ENCODE results near the gene LIM2. TPM values are rescaled to one million over a fixed set of nuclear protein-coding genes. Genes with fewer than 3 reads are reported as not detected.
"Not testable (repeated sequence)": the region's sequence is repeated elsewhere in the genome, so short reads cannot be mapped to it uniquely, and the experiment has no call there.

Gene LIM2, protein sequence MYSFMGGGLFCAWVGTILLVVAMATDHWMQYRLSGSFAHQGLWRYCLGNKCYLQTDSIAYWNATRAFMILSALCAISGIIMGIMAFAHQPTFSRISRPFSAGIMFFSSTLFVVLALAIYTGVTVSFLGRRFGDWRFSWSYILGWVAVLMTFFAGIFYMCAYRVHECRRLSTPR
- not detected in 2 replicates for polyA plus RNA-seq (2014; cell fraction: cytosol; rRNA removed)
- not detected in 2 replicates for polyA plus RNA-seq (2014; cell fraction: nucleus; rRNA removed)

DNA sequence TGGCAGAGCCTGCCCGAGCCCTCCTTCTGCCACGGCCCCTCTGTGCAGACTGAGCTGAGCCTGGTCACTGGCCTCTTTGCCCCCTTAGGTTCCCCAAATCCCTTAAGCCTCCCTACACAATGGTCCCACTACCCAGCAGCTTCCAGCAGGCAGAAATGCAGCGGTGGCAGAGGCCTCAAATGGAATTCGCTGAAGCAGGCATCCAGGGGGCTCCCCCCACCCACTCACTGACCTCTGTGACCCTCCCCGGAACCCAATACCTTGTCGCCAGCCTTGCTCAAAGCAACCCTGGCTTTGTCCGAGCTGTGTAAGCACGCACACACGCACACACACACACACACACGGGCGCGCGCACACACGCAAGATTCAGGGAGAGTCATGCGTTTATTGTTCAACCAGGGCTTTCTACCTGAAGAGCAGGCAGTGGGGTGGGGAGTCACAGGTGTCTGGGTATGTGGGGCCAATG, at the start of gene LIM2:
Gene LIM2, minus strand, starts transcription at position 51 of the 466 bp plus-strand sequence. CDS start 531 bp downstream, outside the sequence.
- no peak for DNase-seq (ENCODE audit: low spot score)

DNA sequence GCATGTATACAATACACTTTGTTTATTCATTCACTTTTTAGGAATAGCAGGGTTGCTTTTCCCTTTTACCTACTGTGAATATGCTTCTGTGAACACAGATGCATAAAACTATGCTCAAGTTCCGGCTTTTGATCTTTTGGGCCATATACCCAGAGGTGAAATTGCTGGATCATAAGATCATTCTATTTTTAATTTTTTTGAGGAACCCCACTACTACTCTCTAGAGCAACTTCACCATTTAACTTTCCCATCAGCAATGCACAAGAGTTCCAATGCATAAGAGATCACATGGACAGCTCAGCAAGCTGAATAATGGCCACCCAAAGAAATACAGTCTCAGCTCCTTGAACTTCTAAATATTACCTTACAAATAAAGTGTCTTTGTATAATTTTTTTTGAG, 46.7 kb upstream of the LIM2 start:
- DNase-seq (ENCODE audit: low spot score): no peak

DNA sequence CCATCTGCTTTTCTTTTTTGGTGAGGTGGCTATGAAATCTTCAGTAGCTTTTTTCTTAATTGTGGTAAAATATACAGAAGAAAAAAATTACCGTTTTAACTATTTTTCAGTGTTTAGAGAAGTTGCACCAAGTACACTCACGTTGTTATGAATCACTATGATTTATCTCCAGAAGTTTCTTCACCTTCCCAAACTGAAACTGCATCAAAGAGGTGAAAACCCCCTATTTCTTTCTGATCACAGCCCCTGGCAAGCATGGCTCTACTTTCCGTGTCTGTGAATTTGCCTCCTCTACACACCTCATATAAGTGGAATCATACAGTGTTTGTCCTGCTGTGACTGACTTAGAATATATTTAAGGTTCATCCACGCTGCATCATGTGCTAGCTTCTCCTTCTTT, 45.3 kb upstream of the LIM2 start:
- no peak for DNase-seq (ENCODE audit: low spot score)

DNA sequence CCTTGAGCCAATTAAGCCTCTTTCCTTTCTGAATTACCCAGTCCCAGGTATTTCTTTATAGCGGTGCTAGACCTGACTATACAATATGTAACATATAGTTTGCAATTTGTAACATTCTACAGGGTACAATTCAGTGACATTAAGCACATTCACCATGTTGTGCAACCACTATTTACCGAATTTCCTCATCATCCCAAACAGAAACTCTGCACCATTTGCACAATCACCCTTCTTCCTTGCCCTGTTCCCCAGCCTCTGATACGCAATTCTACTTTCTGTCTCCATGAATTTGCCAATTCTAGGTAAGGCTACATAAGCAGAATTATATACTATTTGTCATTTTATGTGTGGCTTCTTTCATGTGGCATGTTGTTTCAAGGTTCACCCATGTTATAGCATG, 43.4 kb upstream of the LIM2 start:
- DNase-seq (ENCODE audit: low spot score): no peak

DNA sequence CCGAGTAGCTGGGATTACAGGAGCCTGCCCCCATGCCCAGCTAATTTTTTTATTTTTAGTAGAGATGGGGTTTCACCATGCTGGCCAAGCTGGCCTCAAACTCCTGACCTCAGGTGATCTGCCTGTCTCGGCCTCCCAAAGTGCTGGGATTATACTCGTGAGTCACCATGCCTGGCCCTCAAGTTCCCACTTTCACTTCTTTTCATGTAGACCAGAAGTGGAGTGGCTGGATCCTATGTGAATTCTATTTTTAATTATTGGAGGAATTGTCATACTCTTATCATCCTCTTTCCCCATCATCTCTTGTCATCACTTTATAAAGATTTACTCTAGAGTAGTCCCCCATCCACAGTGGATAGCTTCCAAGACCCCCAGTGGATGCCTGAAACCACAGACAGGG, 42.4 kb upstream of the LIM2 start:
- DNase-seq (ENCODE audit: low spot score): no peak

DNA sequence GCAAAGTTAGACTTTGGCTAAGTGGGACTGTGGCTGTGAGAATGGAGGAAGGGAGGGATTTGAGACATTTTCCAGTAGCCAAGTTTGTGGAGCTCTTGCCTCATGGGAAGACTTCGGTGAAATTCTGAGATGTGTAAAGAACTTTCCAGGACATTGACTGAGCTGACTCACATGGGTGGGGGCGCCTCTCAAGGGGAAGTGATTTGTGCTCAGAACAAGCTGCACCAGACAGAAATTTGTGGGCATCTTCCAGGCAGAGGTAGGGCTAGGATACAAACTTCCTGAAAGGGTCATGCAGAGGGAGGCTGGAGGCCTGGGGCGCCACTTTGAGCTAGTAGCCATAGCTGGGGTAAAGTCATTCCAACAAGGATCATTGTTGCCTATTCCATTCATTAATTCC, 39.4 kb upstream of the LIM2 start:
- no peak for DNase-seq (ENCODE audit: low spot score)

DNA sequence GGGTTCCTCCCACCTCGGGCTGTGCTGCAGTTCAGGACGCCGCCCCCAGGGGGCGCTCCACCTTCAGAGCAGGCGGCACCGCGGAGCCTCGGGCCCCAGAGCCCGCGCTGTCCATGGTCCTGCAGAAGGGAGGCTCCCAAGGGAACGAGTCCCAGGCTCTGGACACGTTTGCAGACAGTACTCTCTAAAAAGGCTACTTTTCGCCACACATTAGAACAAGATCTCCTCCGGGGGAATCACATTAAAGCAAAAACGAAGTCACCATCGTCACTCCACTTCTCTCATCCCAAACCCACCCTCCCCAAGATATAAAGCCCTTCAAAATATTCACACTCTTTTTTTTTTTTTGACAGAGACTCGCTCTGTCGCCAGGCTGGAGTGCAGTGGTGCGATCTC, 34.3 kb upstream of the LIM2 start:
- DNase-seq (ENCODE audit: low spot score): peak; percentile 56

DNA sequence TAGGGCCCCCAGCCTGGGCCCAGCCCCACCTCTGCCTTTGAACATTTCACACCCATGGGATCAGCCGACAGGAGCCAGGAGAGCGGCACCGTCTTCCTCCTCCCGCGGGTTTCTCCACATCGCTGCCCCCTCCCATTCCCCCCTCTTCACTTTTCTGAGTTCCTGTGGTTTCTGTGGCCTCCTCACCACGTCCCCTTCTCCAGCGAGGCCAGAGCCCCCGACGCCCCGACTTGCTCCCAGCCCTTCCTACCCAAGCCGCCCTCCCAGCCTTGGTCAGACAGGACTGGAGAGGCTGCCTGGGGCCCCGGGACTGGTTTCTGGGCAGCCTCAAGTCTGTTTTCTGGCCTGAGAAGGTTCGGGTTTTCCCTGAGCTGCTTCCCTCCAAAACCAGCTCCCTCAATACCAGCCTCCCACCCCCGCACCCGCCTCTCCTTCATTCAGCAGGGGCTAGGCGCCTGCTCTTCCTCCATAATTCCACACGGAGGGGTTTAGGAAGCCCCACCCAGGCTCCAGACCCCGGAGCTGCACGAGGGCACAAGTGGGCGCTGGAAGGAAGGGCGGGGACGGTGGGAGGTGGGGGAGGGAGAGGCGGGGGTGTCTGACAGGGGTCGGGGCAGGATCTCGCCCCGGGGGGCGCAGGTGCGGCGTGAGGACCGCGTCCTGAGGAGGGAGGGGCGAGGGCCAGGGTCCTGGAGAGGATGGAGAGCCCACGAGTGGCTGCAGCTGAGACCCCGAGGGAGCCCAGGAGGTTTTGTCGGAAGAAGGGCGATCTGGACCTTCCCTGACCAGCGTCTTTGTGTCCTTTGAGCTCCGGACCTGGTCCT, 33.7 kb upstream of the LIM2 start:
- no peak for DNase-seq (ENCODE audit: low spot score)

DNA sequence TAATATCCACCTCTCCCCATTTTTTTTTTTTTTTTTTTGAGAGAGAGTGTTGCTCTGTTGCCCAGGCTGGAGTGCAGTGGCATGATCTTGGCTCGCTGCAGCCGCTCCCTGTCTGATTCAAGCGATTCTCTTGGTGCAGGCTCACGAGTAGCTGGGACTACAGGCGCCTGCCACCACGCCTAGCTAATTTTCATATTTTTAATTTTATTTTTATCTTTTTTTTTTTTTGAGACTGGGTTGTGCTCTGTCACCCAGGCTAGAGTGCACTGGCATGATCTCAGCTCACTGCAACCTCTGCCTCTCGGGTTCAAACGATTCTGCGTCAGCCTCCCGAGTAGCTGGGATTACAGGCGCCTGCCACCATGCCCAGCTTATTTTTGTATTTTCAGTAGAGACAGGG, 32.7 kb upstream of the LIM2 start:
- not testable (repeated sequence) for DNase-seq (ENCODE audit: low spot score)

DNA sequence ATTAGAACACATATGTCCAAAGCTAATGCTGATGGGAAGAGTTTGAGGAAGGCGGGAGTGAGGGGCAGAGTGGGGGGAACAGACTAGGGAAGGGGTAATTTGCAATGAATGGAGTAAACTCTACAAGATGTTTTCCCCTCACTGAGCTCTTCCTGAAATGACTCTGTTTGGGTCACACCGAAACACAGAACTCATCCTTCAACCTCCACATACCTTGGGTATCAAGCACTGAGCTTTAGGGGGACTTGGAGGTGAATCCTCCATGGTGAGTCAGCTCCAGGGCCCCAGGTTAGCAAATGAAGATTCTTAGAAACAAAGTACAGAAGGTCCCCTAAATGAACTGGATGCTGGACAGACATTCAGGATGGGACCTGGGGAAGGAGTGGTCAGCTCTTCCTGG, 30.9 kb upstream of the LIM2 start:
- no peak for DNase-seq (ENCODE audit: low spot score)

DNA sequence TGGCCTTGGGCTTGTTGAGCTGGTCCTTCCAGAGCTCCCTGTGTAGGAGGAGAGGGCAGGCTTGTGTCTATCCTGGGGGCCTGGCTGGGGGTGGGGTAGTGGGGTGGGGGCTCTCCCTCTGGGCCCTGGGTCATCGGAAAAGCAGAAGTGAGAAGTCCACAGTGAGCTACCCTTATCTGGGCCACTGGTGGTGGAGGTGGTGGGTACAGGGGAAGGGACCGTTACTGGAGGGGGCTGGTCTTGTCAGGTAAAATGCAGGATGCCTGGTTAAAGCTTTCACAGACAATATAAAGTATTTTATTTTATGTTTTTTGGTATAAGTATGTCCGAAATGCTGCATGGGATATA, 30.0 kb upstream of the LIM2 start:
- DNase-seq (ENCODE audit: low spot score): no peak

DNA sequence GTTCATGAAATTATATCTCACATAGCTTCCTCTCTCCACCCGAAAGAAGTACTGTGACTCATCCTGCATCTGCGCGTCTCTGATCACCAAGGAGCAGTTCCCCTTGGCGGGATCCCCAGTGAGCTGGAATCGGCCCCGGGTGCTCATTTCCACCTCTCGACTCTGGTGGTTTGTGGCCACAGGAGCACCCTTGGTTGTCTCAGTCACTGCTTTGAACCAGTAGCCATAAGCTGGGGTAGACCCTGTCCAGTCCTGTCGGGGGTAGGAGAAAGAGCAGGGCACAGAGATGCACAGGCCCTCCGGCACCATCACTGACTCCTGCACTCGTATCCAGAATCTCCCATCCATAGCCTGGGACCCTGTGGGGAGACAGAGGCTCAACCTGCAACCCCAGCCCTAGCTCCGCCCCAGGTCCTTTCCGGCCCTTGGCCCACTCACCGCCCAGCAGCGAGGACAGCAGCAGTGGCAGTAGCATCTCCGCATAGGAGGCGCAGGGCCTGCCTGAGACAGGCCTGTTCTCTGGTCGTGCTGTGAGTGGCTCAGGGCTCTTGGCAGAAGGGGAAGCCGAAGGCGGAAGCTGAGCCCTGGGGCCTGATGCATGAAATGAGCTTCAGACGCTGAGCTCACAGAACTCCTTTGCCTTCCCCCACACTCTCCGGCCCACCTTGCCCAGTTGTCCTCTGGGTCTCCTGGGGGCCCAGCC, 29.5 kb upstream of the LIM2 start, which contains the start of gene SIGLEC10:
Gene SIGLEC10, minus strand, starts transcription at position 536 of the 703 bp plus-strand sequence. Its CDS starts 61 bp downstream, at position 475.
- DNase-seq (ENCODE audit: low spot score): peak; percentile 63

DNA sequence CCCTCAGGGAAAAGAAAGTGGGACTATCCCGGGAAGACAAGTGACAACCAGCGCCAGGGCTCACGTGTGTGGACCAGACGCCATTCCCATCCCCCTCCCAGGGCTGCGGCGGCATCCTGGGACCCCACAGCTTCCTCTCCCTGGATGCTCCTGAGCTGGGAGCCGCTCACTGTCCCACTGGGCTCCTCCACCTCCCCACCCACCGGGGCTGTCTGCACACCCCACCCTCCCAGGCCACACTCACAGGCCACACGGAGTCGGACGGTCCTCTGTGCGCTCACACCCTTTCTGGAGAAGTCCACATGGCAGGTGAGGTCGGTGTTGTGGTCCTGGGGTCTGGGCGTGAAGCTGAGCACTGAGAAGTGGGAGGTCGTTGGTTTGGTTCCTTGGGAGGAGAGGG, 28.6 kb upstream of the LIM2 start:
- DNase-seq (ENCODE audit: low spot score): not testable (repeated sequence)

DNA sequence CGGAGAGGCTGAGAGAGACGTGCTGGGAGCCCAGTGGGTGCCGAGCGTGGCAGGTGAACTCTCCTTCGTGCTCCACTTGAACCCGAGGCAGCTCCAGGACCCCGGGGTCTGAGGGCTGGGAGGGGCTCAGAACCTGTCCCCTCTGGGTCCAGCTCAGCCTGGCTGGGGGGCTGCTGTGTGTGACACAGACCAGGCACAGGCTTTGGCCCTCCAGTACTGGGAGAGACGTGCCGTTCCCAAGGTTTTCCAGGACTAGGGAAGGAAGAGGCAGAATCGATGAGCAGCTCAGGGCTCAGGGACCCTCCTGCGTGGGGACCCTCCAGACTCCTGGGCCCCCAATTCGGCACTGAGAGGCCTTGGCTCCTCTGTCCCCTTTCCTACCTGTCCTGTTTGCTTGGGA, 27.4 kb upstream of the LIM2 start:
- no peak for DNase-seq (ENCODE audit: low spot score)

DNA sequence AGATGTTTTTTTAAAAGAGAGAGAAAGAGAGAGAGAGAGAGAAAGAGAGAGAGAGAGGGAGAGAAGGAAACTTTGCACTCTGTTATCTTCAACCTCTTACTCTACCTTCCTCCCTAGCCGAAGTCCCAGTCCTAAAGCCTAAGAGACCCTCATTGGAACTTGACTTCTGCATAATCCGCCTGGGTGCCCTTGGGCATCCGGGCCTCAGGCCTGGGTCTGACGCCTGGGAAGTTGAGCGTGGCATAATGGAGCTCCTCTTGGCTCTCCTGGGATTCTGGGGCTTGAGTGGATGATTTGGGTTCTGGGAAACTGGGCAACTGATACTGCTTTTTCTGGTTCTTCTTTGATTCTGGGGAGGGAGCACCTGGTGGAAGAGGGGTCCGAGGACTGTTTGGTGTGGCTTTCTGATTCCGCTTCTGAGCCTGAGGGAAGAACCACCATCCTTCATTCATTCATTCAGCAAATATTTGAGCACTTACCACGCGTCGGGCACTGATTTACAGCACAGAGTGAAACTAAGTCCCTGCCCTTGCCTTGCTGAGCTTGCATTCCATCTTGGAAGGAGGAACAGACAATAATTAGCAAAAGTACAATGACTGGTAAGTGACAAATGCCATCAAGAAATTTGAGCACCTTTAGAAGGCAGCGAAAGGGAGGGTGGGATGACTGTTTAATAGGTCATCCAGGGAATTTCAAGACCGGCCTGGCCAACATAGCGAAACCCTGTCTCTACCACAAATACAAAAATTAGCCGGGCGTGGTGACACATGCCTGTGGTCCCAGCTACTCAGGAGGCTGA, 23.4 kb upstream of the LIM2 start:
- DNase-seq (ENCODE audit: low spot score): no peak

DNA sequence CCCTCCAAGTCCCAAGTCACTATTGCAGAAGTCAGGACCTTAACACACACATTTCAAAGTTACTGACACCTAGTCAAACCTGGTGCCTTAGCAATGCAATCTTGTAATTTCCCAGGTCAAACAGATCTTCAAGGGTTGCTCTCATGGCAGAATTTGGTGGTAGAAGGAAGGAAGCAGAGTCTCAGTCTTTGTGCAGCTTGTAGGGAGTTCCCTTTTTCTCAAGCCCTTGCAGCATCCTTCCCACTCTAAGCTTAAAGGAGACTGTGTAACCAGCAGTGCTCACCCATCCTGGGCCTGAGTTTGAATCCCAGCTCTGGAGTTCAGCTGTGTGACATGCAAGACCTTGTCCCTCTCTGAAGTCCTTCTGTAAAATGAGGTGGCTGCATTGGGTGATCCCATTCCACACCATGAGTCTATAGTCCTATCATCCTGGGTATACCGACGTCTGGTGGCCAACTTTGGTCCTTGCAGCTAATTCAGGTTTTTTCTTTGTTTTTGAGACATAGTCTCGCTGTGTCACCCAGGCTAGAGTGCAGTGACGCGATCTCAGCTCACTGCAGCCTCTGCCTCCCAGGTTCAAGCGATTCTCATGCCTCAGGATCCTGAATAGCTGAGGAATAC, 19.8 kb upstream of the LIM2 start:
- no peak for DNase-seq (ENCODE audit: low spot score)

DNA sequence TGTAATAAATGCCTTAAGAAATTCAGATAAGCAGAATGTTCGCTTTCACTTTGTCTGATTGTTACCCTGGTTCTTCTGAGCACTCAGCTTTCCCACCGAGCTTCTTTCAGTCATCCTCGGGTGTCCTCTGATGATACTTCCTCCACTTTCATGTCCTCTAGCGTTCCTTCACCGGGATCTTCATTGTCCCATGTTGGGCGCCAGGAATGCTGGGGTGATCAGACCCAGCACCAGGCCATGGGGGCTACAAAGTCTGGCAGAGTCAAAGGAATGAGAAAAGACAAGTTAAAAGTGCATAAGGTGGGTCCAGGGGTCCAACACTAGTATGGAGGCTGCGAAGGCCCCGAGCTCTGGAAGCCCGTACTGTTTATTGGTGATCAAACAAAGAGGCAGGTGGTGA, 14.3 kb upstream of the LIM2 start:
- no peak for DNase-seq (ENCODE audit: low spot score)

DNA sequence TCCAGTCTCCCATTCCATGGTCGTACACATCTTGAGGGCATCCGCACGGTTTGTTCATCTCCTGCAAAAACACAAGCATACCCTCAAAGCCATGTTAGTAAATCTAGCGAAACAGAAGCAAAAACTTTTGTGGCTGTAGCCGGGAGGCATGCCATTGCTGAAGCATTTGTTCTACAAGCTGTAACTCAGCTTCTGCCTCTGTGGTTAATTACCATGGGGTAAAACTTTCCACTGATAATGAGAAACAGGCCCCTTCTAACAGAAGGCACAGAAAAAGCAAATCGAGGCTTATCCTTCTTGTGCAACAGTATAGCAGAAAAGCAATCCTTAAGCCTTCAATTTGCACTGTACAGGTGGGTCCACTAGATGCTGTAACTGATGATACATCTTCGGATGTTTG, 12.2 kb upstream of the LIM2 start:
- DNase-seq (ENCODE audit: low spot score): not testable (repeated sequence)

DNA sequence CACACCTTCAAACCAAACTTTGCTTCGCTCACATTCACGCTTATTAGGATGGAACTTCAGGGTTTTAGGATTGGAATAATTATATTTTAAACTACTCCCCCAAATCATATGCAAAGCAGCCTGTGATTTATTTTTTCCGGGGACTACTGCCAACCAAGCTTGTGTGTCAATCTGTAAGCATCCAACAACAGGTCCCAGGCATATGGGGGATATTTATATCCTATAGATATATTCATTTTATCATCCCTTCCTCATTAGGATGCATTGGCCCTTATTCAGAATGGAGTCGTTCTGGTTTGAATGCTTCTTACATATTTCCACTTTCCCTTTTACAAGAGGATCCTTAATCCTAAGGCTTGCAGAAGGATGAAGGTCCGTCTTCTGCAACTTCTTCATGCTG, 11.5 kb upstream of the LIM2 start:
- DNase-seq (ENCODE audit: low spot score): no peak

DNA sequence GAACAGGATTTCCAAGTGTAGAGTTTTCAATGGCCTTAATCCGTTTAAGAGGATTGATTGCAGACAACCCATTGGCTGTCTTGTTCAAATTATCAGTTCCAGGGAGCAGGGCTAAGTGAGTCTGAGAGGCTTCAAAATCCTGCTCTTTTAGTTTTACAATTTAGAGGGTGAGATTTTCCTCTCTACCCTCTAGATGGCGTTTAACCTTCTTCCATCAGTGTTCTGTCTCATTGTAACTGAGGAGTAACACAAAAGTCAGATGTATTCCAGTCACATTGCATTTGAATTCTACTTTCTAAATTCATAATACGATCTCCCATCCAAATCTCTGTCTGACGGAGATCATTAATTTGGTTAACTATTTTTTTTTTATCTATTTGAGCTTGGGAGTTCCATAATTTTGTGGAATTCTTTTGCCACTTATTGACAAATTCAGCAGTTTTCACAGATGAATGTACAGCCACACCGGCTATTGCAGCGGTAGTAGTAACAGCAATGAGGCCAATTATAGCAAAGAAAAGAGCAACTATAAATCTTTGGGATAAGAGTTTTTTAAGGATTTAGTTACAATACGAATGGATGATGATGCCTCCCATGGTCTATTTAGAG, 10.4 kb upstream of the LIM2 start:
- no peak for DNase-seq (ENCODE audit: low spot score)

DNA sequence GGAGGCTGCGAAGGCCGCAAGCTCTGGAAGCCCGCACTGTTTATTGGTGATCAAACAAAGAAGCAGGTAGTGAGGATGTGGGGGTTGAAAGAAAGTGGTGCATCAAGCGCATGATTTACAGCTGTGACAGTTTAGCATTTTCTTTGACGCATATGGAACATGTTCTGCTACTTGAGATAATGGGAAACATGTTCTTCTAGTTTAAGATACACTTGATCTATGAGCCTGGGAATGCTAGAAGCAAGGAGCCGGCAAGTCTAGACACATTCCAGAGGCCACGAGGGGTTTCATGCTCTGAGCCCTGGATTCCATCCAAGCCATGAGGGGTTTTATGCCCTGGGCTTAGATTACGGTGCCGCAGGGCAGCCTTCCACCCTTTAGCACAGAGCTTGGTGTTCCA, 9.7 kb upstream of the LIM2 start:
- DNase-seq (ENCODE audit: low spot score): not testable (repeated sequence)

Data from SK-N-DZ (cell line).